KOPT-K1 (cell line): ENCODE measurements around the gene SPRED1.
A peak's percentile ranks its signal among the peaks of the same experiment; 100 is the strongest.

Experiments
- H3K27ac ChIP-seq: fragments of 200-600 bp; sonication (generic); 2 replicates; pipeline ENCODE4 v1.5.1; 2016; ENCODE audit warnings: antibody characterized with exemption, mild to moderate bottlenecking, low read depth, low read length; ENCODE audit not compliant: poor library complexity, severe bottlenecking
- H3K36me3 ChIP-seq: fragments of 200-600 bp; sonication (generic); 2 replicates; pipeline ENCODE4 v1.5.1; 2017; ENCODE audit warnings: antibody characterized with exemption, mild to moderate bottlenecking, low read length, moderate library complexity; ENCODE audit not compliant: insufficient read depth
- H3K9me3 ChIP-seq: fragments of 200-600 bp; sonication (generic); 2 replicates; pipeline ENCODE4 v1.5.1; 2017; ENCODE audit warnings: antibody characterized with exemption, low read length, mild to moderate bottlenecking; ENCODE audit not compliant: insufficient read depth, poor library complexity, severe bottlenecking

SPRED1 gene

GRCh38 chr15:38252481-38253350 is at the start of gene SPRED1:
Gene SPRED1 (plus strand): TSS chr15:38252836. CDS start chr15:38253186, 350 bp downstream.
- Histone ChIP-seq H3K9me3 (no peaks in the 10 kb centered on the region), H3K36me3 (no peaks in the 10 kb centered on the region), H3K27ac (peak within 1 kb of the TSS; percentile 67)

- no peaks in the 10 kb centered on the region for H3K36me3 ChIP-seq
- H3K9me3 ChIP-seq: no peaks in the 10 kb centered on the region
- no peak overlapping the region for H3K27ac ChIP-seq
Observed at GRCh38 chr15:38205526-38206272, 46.9 kb upstream of the SPRED1 start.

GRCh38 chr15:38207621-38208020 is 45.0 kb upstream of the SPRED1 start:
- Histone ChIP-seq H3K9me3 (no peaks in the 10 kb centered on the region), H3K27ac (no peak overlapping the region), H3K36me3 (no peaks in the 10 kb centered on the region)

- Histone ChIP-seq H3K27ac (no peak overlapping the region), H3K9me3 (no peaks in the 10 kb centered on the region), H3K36me3 (no peaks in the 10 kb centered on the region)
Observed at GRCh38 chr15:38208206-38208605, 44.4 kb upstream of the SPRED1 start.

- Histone ChIP-seq H3K36me3 (no peaks in the 10 kb centered on the region), H3K9me3 (no peaks in the 10 kb centered on the region), H3K27ac (no peak overlapping the region)
Observed at GRCh38 chr15:38208779-38209178, 43.9 kb upstream of the SPRED1 start.

GRCh38 chr15:38211249-38211648 is 41.4 kb upstream of the SPRED1 start:
- no peak overlapping the region for H3K27ac ChIP-seq
- no peaks in the 10 kb centered on the region for H3K36me3 ChIP-seq
- no peaks in the 10 kb centered on the region for H3K9me3 ChIP-seq

GRCh38 chr15:38211811-38212210 is 40.8 kb upstream of the SPRED1 start:
- Histone ChIP-seq H3K36me3 (no peaks in the 10 kb centered on the region), H3K27ac (no peak overlapping the region), H3K9me3 (no peaks in the 10 kb centered on the region)

GRCh38 chr15:38212729-38213351 is 39.8 kb upstream of the SPRED1 start:
- H3K36me3 ChIP-seq: no peaks in the 10 kb centered on the region
- H3K9me3 ChIP-seq: no peaks in the 10 kb centered on the region
- H3K27ac ChIP-seq: no peak overlapping the region

- Histone ChIP-seq H3K36me3 (no peaks in the 10 kb centered on the region), H3K27ac (no peak overlapping the region), H3K9me3 (no peaks in the 10 kb centered on the region)
Observed at GRCh38 chr15:38213356-38213755, 39.3 kb upstream of the SPRED1 start.

GRCh38 chr15:38215707-38216106 is 36.9 kb upstream of the SPRED1 start:
- H3K36me3 ChIP-seq: no peaks in the 10 kb centered on the region
- no peaks in the 10 kb centered on the region for H3K9me3 ChIP-seq
- H3K27ac ChIP-seq: no peak overlapping the region

GRCh38 chr15:38216763-38217162 is 35.9 kb upstream of the SPRED1 start:
- H3K36me3 ChIP-seq: no peaks in the 10 kb centered on the region
- H3K9me3 ChIP-seq: no peaks in the 10 kb centered on the region
- no peak overlapping the region for H3K27ac ChIP-seq

GRCh38 chr15:38217191-38217595 is 35.4 kb upstream of the SPRED1 start:
- no peaks in the 10 kb centered on the region for H3K36me3 ChIP-seq
- no peak overlapping the region for H3K27ac ChIP-seq

GRCh38 chr15:38217788-38218609 is 34.6 kb upstream of the SPRED1 start:
- H3K36me3 ChIP-seq: no peaks in the 10 kb centered on the region
- H3K9me3 ChIP-seq: no peaks in the 10 kb centered on the region
- no peak overlapping the region for H3K27ac ChIP-seq

More at GRCh38 chr15:38217191-38217595, 35.4 kb upstream of the SPRED1 start:
- no peaks in the 10 kb centered on the region for H3K9me3 ChIP-seq

GRCh38 chr15:38220606-38221273 is 31.9 kb upstream of the SPRED1 start:
- Histone ChIP-seq H3K9me3 (no peaks in the 10 kb centered on the region), H3K36me3 (no peaks in the 10 kb centered on the region)

More at GRCh38 chr15:38220606-38221273, 31.9 kb upstream of the SPRED1 start:
- H3K27ac ChIP-seq: no peak overlapping the region
